Erythroblast (primary cell): ENCODE measurements around the gene ZNF768.

Source experiments
- DNase-seq, 2 experiments: peaks; one replicate each; lab custom pipeline; 2025; lab: John Stamatoyannopoulos, UW
- GATA1 ChIP-seq: IDR thresholded peaks from 2 replicates; pipeline ENCODE4 v1.6.1; 2011; ENCODE audit warnings: low read depth, mild to moderate bottlenecking, control low read depth, low read length, moderate library complexity
- POLR2A ChIP-seq: IDR thresholded peaks from 2 replicates; pipeline ENCODE4 v1.6.1; 2011; ENCODE audit warnings: mild to moderate bottlenecking, low read length

Gene ZNF768

DNA sequence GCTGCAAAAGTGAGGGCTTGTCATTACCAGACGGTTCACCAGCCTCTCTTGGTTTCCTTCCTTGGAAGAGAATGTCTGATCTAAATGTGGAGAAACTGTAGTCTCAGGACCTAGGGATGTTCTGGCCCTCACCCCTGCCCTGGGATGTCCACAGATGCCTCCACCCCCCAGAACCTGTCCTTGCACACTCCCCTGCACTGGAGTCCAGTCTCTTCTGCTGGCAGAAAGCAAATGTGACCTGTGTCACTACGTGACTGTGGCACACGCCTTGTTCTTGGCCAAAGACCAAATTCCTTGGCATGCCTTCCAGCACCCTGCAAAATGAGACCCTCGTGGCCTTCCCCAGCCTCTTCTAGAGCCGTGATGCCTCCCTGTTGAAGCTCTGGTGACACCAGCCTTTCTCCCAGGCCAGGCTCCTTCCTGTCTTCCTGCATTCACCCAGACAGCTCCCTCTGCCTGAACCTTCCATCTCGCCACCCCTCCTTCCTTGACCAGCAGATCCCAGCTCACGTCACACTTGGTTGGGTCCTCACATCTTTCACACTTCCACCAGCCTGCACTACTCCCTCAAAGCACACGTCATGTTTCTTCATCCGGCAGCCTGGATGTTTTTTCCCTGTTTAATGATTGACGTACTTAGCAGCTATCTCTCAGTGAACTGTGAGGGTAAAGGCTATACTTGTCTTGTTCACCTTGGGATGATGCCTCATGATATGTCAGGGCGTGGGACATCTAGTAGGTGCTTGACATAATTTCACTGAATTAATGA, 4.3 kb downstream of the ZNF768 start:
- TF ChIP-seq GATA1, result no peak
- TF ChIP-seq POLR2A, result no peak
- DNase-seq, result no peak

DNA sequence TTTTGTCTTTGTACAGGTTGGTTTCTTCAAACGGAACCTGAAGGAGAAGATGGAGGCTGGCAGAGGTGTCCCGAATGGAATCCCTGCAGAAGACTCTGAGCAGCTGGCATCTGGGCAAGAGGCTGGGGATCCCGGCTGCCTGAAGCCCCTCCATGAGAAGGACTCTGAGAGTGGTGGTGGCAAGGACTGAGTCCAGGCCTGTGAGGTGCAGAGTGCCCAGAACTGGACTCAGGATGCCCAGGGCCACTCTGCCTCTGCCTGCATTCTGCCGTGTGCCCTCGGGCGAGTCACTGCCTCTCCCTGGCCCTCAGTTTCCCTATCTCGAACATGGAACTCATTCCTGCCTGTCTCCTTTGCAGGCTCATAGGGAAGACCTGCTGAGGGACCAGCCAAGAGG, 4.9 kb downstream of the ZNF768 start:
- no peak for DNase-seq
- TF ChIP-seq POLR2A (no peak), GATA1 (no peak)

DNA sequence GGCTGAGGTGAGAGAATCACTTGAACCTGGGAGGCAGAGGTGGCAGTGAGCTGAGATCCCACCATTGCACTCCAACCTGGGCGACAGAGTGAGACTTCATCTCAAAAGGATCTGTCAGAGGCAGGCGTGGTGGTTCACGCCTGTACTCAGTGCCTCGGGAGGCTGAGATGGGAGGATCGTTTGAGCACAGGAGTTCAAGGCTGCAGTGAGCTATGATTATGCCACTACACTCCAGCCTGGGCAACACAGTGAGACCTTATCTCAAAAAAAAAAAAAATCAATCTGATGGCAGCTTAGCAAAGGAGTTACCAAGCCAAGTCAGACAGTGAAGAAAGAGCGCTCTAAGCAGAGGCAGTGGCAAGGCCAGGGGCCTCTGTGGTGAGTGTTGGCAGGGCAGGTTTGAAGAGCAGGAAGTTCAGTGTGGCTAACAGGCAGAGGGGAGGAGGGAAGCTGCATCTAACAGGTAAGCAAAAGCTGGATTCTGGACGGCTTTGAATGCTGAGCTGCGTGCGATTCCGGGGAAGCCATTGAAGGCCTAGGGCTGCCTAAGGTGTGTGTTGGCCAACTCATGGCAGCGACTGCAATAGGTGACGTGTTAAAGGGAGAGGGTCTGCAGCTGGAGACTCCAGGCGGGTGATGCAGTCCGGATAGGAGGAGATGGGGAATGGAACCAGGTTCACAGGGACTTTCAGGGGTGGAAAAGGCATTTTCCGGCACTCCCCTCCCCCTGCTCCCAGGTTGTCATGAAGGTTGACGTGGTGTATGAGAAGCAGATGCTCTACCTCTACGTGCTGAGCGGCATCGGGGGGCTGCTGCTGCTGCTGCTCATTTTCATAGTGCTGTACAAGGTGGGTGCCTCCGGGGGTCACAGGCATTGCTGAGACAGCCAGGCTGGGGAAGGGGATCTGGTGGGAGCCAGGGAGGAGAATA, 7.0 kb downstream of the ZNF768 start:
- no peak for DNase-seq
- no peak for TF ChIP-seq GATA1
- no peak for TF ChIP-seq POLR2A

DNA sequence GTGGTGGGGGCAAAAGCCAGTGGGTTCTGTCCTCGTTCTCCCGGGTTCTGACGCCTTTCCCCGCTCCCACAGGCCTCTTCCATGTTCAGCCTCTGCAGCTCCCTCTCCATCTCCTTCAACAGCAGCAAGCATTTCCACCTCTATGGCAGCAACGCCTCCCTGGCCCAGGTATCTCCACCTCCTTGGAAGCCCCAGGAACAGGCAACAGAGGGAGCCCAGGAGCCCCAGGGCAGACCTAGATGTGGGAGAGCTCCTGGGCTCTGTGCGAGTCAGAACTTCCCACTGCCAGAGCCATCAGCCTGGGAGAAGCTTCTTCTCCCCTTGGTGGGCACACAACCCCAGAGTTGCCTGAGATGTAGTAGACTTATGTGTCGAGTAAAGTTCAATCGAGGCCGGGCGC, 7.8 kb downstream of the ZNF768 start:
- TF ChIP-seq POLR2A, result no peak
- TF ChIP-seq GATA1, result no peak

GRCh38 chr16:30515275-30515674, 11.1 kb downstream of the ZNF768 start:
- TF ChIP-seq POLR2A, result no peak
- TF ChIP-seq GATA1, result no peak
- DNase-seq, result no peak

More for the DNA sequence above, 7.8 kb downstream of the ZNF768 start:
- DNase-seq, result no peak

- DNase-seq, result no peak
- TF ChIP-seq GATA1 (no peak), POLR2A (no peak)
Observed at GRCh38 chr16:30511509-30511908, 14.9 kb downstream of the ZNF768 start.

- no peak for DNase-seq
- TF ChIP-seq POLR2A (no peak), GATA1 (no peak)
Observed at GRCh38 chr16:30510376-30510938, 15.9 kb downstream of the ZNF768 start.

DNA sequence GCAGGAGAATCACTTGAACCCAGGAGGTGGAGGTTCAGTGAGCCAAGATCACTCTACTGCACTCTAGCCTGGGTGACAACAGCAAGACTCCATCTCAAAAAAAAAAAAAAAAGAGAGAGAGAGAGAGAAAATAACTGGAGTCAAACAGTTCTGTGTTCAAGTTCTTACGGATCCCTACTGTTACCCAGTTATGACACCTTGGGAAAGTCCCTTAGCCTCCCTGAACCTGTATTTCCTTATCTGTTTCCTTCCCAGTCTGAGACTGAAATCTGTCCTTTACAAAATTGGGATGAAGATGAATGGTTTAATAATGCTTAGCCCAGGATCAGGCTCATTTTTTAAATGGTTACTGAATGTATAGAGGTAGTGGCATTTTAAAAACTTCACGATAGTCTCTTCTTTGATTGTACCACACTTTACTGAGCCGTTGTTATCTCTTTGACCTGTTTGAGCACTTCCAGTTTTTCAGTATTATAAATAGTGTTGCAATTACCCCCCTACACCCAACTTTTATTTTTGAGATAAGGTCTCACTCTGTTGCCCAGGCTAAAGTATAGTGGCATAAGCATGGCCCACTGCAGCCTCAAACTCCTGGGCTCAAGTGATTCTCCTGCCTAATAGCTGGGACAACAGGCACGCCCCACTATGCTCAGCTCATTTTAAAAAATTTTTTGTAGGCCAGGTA, 17.1 kb downstream of the ZNF768 start:
- DNase-seq, result no peak
- TF ChIP-seq POLR2A (no peak), GATA1 (no peak)

DNA sequence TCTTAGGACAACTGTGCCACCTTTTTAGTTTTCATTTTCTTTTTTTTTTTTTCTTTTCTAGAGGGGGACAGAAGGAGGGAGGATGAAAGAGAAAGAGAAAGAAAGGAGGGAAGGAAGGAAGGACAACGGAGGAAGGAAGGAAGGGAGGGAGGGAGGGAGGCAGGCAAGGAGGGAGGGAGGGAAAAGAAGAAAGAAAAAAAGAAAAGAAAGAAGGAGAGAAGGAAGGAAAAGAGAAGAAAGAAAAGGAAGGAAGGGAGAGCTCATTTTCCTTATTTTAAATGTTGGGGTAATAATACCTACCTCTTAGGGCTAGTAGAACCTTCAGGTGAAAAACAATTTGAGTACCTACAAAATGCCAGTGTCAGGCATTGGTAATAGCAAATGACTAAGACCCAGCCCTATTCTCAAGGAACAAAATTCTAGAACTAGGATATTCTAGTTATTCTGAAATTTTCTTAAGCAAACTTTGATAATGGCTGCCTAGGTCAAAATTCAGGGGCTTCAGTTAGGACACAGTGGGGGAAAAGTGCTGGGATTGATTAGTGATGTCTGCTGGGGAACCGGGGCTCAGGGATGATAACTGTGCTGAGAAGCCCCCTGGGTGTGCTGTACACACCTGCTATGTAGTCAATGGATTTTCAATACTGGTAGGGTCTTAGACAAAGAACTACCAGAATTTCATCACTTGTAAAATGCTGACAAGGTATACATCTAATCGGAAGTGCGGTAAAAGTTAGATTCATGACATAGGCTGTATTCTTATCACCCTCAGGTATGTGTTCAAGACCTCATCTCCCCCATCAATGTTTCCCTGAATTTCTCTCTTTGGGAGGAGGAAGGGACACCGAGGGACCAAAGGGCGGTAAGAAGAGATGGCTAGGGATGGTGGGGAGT, 22.7 kb downstream of the ZNF768 start:
- no peak for TF ChIP-seq GATA1
- no peak for TF ChIP-seq POLR2A
- DNase-seq, result no peak

DNA sequence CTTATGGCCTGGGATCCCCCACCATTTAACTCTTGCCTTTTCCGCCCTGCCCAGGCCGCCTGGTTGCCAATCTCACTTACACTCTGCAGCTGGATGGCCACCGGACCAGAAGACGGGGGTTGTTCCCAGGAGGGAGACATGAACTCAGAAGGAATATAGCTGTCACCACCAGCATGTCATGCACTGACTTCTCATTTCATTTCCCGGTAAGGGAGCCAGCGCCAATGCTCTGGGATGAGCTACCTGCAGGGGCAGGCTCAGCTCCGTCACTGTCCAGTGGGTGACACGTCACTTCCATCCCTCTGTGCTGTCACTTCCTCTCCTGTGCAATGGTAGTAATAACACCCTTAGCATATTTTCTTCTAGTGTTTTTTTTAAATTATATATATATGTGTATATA, 27.1 kb downstream of the ZNF768 start:
- TF ChIP-seq POLR2A (no peak), GATA1 (no peak)
- no peak for DNase-seq

DNA sequence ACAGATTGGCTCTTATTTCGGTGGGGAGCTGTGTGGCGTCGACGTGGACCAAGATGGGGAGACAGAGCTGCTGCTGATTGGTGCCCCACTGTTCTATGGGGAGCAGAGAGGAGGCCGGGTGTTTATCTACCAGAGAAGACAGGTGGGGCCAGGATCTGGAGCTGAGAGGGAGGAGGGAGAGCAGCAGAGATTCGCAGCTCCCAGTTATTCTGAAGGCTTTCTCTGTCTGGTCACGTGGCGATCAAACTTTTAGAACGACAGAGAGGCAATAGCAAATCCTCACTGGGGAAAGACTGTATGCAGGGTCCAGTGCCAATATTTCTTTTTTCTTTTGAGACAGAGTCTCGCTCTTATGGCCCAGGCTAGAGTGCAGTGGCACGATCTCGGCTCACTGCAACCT, 31.7 kb downstream of the ZNF768 start:
- TF ChIP-seq POLR2A (no peak), GATA1 (no peak)
- no peak for DNase-seq

DNA sequence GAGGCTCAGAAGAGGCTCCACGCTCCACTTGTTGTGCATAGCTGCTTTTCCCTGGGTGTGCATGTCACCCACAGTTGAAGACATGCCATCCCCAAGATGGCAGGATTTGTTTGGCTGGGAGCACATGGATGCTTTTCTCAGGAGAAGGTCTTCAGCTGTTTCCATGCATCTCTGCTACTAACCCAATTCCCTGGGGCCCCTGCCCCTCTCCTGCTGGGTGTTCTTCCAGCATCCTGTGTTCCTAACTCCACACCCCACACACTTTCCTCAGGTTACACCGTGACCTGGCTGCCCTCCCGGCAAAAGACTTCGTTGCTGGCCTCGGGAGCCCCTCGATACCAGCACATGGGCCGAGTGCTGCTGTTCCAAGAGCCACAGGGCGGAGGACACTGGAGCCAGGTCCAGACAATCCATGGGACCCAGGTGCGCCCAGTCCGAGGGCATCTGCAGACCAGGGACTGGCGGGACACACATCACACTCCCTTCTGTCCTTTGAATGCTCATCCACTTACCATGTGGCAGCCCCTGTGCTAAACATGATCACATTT, 32.4 kb downstream of the ZNF768 start:
- TF ChIP-seq GATA1 (no peak), POLR2A (no peak)
- DNase-seq, result no peak
